Activated CD4-positive, alpha-beta T cell treated with anti-CD3 and anti-CD28 coated beads, Interleukin-2, amount 50 U/mL, for 16 hours (primary cell): ENCODE results near the gene HOXA7.
A peak's percentile ranks its signal among the peaks of the same experiment; 100 is the strongest.

Source experiments
- DNase-seq: peaks from one replicate; pipeline ENCODE4 v3.0.0-alpha.2; 2020

HOXA7 gene

GRCh38 chr7:27156508-27156898, at the start of gene HOXA7:
TSS of gene HOXA7 (minus strand) at chr7:27156675. CDS start at chr7:27156545, 130 bp downstream.
- no peak for DNase-seq

GRCh38 chr7:27205325-27206280, 49.1 kb upstream of the HOXA7 start:
- DNase-seq = no peak

GRCh38 chr7:27204851-27205322, 48.4 kb upstream of the HOXA7 start:
- no peak for DNase-seq

- DNase-seq = no peak
These were observed 47.6 kb upstream of the HOXA7 start for GRCh38 chr7:27203964-27204594.

- DNase-seq = no peak
These were observed 47.0 kb upstream of the HOXA7 start for GRCh38 chr7:27203365-27203953.

- DNase-seq = no peak
These were observed 46.3 kb upstream of the HOXA7 start for GRCh38 chr7:27202862-27203134.

GRCh38 chr7:27202018-27202861, 45.8 kb upstream of the HOXA7 start:
- no peak for DNase-seq

GRCh38 chr7:27201580-27202017, 45.1 kb upstream of the HOXA7 start:
- no peak for DNase-seq

- DNase-seq = no peak
These were observed 44.5 kb upstream of the HOXA7 start for GRCh38 chr7:27200761-27201579.

GRCh38 chr7:27199849-27200760, 43.6 kb upstream of the HOXA7 start, which contains the start of gene HOXA13:
TSS of gene HOXA13 (minus strand) at chr7:27200091. CDS start at chr7:27200077, 14 bp downstream.
- no peak for DNase-seq

- DNase-seq = no peak
These were observed 42.7 kb upstream of the HOXA7 start for GRCh38 chr7:27198871-27199801.

GRCh38 chr7:27198138-27198841, 41.8 kb upstream of the HOXA7 start:
- DNase-seq = no peak

GRCh38 chr7:27197137-27198042, 40.9 kb upstream of the HOXA7 start:
- no peak for DNase-seq

- DNase-seq = peak; percentile 77
These were observed 39.9 kb upstream of the HOXA7 start for GRCh38 chr7:27196287-27196767.

GRCh38 chr7:27194686-27195379, 38.4 kb upstream of the HOXA7 start:
- no peak for DNase-seq

- DNase-seq = no peak
These were observed 37.5 kb upstream of the HOXA7 start for GRCh38 chr7:27194002-27194352.
